Activated T-cell treated with anti-CD3 and anti-CD28 coated beads for 1 hour (primary cell): ENCODE measurements around the gene FASTKD3.
A peak's percentile ranks its signal among the peaks of the same experiment; 100 is the strongest.

Experiments
- DNase-seq: peaks from one replicate; pipeline ENCODE4 v3.0.0-alpha.2; 2020; ENCODE audit warnings: low read depth

FASTKD3 gene

DNA sequence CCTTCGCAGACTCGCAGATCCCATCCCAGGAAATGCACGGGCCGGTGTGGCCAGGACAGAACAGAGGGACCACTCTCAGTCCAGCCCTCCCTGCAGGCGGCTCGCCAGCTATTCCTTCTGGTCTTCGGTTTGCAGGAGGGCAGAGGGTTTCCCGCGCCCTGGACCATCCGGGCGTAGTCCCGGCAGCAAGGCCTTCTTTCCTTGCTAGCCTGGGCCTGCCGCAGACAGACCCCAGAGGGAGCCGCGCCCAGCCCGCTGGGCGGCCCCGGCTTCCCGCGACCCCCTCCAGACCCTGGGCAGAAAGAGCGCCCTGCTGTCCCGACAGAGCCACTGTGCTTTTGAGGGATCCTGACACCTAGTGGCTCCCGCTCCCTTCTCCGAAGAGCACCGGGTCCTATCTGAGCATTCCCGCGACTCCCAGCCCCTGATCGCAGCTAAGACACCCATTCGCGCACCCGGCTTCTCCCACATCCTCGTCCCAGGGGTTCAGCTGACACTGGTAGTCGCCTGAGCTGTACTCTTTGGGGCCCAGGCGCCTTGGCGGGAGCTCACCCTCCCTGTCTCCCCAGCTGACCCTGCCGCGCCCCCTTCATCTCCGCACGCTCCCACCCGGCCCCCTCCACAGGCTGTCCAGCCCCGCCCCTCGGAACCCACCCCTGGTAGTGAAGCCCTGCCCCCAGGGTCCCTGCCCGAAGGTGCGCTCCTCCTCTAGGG is 19.0 kb downstream of the FASTKD3 start:
- DNase-seq = no peak

- DNase-seq = no peak
Measured at GRCh38 chr5:7848296-7848695, 20.5 kb downstream of the FASTKD3 start.

GRCh38 chr5:7846327-7846726 is 22.5 kb downstream of the FASTKD3 start:
- no peak for DNase-seq

- DNase-seq = no peak
Measured at GRCh38 chr5:7845557-7845956, 23.3 kb downstream of the FASTKD3 start.

DNA sequence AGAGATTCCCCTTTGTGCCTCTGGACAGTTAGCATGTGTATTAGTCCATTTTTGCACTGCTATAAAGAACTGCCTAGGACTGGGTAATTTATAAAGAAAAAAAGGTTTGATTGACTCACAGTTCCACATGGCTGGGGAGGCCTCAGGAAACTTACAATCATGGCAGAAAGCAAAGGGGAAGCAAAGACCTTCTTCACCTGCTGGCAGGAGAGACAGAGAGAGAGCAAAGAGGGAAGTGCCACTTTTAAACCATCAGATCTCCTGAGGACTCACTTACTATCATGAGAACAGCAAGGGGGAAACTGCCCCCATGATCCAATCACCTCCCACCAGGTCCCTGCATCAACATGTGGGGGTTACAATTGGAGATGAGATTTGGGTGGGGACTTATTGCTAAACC is 23.9 kb downstream of the FASTKD3 start:
- no peak for DNase-seq

GRCh38 chr5:7842531-7842930 is 26.3 kb downstream of the FASTKD3 start:
- DNase-seq = no peak

GRCh38 chr5:7837403-7837802 is 31.4 kb downstream of the FASTKD3 start:
- no peak for DNase-seq

DNA sequence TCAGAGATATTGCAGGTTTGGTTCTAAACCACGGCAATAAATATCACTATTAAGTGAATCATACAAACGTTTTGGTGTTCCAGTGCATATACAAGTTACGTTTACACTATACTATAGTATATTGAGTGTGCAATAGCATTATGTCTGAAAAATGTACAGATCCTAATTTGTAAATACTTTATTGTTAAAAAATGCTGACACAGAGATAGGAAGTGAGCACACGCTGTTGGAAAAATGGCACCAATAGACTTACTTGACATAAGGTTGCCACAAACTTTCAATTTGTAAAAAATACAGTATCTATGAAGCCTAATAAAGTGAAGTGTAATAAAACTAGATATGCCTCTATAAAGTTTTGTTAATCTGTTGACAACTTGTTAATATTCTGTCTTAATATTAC is 33.8 kb downstream of the FASTKD3 start:
- no peak for DNase-seq

DNA sequence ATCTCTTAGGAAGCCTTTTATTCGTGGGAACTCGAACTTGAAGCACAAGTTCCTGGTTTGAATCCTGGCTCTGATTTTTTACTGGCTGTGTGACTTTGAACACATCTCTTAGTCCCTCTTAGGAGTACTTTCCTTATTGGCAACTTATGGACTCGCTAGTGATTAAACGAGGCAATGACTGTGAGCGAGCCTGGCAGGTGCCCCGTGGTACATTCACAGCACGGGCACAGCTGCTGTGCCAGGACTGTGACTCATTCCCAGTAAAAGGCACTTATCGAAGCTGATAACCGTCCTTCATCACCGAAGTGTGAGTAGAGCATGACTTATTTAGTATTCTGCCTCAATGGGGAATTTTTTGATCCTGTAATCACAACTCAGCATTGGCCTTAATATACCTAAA is 40.6 kb downstream of the FASTKD3 start:
- DNase-seq = no peak

GRCh38 chr5:7827610-7828009 is 41.2 kb downstream of the FASTKD3 start:
- DNase-seq = no peak

DNA sequence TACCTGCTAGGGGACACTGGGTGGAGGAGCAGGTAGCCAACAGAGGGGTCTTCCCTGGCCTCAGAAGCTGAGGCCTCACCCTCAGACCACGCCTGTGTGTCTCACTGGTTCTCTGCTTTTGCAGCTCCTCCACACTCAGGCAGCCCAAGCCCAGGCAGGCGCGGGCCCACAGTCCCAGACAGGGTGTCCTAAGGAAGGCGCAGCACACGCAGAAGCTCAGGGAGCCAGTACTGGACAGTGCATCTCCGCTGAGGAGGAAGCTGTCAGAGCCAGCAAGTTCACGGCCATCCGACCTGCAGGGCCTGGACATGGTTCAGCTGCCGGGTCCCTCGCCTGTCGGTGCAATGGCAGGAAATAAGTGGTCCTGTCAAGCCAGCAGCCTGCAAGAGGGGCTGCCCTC is 43.2 kb downstream of the FASTKD3 start:
- DNase-seq = no peak

DNA sequence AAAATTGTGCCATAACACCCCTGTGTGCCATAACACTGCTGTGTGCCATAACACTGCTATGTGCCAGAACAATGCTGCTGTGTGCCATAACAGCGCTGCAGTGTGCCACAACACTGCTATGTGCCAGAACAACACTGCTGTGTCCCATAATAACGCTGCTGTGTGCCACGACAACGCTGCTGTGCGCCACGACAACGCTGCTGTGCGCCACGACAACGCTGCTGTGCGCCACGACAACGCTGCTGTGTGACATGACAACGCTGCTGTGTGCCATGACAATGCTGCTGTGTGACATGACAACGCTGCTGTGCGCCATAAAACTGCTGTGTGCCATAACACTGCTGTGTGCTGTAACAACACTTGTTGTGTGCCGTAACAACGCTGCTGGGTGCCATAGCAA is 43.8 kb downstream of the FASTKD3 start:
- no peak for DNase-seq

DNA sequence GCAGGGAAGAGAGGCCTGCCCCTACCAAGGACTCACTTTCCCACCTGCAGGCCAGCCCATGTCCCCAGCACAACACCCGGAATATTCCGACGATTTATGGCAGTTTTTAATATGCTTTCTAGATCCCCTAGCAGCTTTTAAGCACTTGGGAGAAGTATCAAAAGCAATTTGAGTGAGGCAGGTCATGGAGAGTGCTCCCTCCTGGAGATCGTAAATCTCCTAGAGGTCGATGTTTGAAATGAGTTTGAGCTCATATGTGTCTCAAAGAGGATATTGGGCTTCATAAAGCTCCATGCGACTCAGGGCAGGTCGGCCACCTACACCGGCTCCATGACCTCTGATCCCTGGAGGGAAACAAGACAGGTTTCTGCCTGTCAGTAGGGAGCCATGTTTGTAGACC is 45.2 kb downstream of the FASTKD3 start:
- no peak for DNase-seq

DNA sequence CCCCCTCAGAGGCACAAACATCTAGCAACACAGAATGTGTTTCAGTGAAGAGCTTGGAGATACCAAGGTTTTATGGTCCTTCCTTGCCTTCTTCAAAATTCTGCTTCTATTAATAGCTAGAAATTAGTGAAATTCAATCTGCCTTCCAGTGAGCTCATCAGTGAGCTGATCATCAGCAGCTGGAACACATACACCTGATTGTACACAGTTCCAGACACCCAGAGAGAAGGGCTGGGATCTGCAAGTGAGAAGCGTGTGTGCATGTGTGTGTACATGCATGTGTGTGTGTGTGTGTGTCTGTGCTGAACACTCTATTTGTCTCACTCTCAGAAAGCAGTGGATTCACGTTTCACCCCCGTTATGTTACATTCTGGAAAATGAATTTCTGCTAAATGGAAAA is 46.4 kb downstream of the FASTKD3 start:
- DNase-seq = no peak

- no peak for DNase-seq
Measured at GRCh38 chr5:7816535-7816901, 52.3 kb downstream of the FASTKD3 start.

GRCh38 chr5:7815892-7816534 is 52.8 kb downstream of the FASTKD3 start:
- DNase-seq = peak; percentile 42

DNA sequence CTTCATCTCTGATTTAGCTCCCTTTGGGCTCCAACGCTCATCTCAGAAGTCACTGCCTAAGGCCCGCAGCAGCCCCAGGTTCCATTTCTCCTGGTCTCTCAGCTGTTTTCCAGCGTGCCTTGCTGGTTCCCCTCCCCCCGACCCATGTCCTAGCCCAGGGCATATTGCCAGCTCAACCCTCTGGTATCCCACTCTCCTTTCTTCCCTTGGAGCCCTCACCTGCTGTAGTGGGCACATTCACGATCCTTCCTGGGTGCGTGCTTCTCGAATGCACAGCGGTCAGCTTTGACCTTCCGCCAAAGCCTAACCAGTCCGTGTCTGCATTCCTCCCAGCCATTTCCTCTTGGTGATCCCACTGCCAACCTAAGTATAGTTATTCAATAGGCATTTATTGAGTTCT is 54.0 kb downstream of the FASTKD3 start:
- no peak for DNase-seq

DNA sequence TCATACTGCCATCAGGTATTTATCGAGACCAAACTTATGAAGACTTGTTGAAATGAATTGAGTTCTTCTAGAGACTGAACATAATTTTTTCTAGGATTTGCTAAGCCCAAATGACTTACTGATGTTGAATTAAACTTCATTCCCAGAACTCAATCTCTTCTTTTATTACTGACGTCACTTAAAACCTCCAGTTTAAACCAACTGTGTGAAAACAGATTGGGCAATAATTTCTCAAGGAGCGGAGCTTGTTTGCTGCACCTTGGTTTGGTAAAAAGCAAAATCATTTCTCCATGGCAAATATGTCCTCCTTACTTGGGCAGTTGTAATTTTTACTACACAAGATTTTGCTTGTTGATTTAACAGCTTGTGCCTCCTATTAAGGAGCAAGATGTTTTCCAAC is 55.3 kb downstream of the FASTKD3 start:
- no peak for DNase-seq

DNA sequence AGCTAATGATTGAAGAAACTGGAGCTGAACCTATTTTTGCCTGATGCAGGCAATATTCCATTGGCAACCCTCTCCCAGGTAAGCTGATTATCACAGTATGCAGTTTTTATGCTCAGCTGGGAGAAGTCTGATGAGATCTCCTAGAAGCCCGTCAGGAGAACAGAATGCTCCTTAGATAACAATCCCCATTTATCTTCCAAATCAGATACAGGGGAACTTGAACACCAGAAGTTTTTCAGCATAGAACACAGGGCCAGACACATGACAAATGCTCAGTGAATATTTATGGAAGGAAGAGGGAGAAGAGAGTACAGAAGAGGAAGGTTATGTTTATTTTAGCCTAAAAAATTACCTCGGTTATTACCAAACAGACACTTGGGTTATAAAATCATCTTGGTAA is 55.8 kb downstream of the FASTKD3 start:
- DNase-seq = no peak

- DNase-seq = no peak
Measured at GRCh38 chr5:7811715-7812114, 57.1 kb downstream of the FASTKD3 start.
